GM12864 (cell line): Measurements from ENCODE around the gene ELK1.

ENCODE experiments used
- DNase-seq: peaks from one replicate; pipeline ENCODE4 v3.0.0-alpha.2; 2011; ENCODE audit warnings: low read depth
- H3K4me3 ChIP-seq: 2 replicates; pipeline ENCODE4 v1.5.1; 2011; ENCODE audit warnings: mild to moderate bottlenecking, low read depth, low read length, control low read depth
- TF ChIP-seq, protein P1 (sequence below): IDR thresholded peaks from 2 replicates; pipeline ENCODE4 v1.5.1; 2011; ENCODE audit warnings: low read depth, mild to moderate bottlenecking, moderate library complexity, low read length, control low read depth, inconsistent platforms; ENCODE audit errors: missing control alignments

The ELK1 gene

DNA sequence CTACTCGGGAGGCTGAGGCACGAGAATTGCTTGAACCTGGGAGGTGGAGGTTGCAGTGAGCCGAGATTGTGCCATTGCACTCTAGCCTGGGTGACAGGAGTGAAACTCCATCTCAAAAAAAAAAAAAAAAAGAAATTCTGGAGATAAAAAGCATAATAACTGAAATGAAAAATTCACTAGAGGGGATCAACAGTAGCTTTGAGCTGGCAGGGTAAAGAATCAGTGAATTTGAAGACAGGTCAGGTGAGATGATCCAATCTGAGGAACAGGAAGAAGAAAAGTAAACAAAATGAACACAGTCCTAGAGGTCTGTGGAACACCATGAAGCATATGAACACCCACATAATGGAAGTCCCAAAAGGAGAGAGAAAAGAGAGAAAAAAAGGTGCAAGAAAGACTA, 53.1 kb downstream of the ELK1 start:
- no peak overlapping the region for H3K4me3 ChIP-seq
- TF ChIP-seq, protein P1, sequence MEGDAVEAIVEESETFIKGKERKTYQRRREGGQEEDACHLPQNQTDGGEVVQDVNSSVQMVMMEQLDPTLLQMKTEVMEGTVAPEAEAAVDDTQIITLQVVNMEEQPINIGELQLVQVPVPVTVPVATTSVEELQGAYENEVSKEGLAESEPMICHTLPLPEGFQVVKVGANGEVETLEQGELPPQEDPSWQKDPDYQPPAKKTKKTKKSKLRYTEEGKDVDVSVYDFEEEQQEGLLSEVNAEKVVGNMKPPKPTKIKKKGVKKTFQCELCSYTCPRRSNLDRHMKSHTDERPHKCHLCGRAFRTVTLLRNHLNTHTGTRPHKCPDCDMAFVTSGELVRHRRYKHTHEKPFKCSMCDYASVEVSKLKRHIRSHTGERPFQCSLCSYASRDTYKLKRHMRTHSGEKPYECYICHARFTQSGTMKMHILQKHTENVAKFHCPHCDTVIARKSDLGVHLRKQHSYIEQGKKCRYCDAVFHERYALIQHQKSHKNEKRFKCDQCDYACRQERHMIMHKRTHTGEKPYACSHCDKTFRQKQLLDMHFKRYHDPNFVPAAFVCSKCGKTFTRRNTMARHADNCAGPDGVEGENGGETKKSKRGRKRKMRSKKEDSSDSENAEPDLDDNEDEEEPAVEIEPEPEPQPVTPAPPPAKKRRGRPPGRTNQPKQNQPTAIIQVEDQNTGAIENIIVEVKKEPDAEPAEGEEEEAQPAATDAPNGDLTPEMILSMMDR: no peak
- no peak for DNase-seq

DNA sequence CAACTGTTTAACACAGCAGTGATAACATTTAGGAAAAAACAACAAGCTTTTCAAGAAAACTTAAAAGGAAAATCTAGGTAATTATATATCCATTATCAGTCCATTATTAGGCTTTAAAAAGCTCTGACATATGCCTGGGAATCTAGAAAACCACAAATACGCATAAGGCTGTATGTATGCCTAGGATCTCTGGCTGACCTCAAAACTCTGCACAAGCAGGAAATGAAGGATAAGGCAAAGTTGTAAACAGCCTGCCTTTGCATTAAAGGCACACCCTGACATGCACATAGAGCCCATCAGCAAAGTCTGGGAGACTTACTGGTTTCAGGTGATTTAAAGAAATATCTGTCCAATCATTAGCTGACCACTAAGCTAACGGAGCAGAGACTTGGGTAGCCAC, 54.1 kb downstream of the ELK1 start:
- no peak overlapping the region for H3K4me3 ChIP-seq
- DNase-seq: no peak
- TF ChIP-seq, protein P1: no peak

DNA sequence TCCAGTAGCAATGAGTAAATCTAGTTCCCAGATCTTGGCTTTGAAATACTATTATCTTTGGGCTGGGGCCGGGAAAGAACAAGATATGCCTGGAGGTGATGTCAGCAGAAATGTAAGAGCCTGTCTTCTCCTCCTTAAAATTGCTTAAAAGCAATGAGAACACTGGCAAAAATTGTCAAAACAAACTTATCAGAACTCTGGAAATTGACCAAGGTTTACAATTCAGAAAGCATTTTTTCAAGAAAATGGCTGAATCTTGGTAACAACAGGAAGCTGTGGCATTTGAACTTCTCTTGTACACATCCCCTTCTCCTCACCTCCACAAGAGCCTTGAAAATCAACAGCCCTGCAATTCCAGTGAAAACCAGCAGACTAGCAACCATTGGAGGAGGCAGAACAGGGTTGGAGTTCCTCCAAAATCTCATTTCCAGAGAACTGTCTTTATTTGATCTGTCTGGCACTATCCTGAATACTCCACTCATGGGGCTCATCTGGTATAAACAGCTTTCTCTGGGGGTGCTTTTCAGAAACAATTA, 54.6 kb downstream of the ELK1 start:
- TF ChIP-seq, protein P1: no peak
- no peak overlapping the region for H3K4me3 ChIP-seq
- no peak for DNase-seq

DNA sequence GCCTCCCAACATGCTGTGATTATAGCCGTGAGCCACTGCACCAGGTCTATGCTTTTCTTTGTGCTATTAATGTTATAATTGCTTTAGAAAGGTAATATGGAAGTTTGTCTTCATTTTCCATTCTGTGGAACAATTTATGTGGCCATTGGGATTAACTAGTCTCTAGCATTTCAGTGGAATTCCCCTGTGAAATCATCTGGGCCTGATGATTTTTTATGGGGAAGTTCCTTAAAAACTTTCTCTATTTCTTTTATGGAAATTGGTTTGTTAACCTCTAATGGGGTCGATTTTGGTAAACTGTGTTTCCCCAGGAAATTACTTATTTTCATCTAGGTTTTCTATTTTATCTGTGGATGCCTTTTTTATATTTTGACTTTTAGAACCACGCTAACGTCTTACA, 56.8 kb downstream of the ELK1 start:
- DNase-seq: no peak
- TF ChIP-seq, protein P1: no peak
- no peak overlapping the region for H3K4me3 ChIP-seq

DNA sequence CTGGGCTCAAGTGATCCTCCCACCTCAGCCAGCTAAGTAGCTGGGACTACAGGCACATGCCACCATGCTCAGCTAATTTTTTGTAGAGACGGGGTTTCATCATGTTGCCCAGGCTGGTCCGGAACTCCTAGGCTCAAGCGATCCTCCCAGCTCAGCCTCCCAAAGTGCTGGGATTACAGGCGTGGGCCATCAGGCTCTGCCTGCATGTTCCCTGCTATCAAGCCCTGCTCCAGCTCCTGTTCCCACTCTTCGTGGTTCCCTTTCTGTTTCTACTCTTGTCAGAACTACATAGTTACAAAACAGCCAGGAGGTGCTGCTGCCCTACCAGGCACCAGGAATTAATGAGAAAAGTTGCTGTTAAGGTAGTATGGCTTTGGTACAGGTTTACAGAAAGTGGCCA, 59.4 kb downstream of the ELK1 start:
- DNase-seq: no peak
- H3K4me3 ChIP-seq: no peak overlapping the region
- TF ChIP-seq, protein P1: no peak

DNA sequence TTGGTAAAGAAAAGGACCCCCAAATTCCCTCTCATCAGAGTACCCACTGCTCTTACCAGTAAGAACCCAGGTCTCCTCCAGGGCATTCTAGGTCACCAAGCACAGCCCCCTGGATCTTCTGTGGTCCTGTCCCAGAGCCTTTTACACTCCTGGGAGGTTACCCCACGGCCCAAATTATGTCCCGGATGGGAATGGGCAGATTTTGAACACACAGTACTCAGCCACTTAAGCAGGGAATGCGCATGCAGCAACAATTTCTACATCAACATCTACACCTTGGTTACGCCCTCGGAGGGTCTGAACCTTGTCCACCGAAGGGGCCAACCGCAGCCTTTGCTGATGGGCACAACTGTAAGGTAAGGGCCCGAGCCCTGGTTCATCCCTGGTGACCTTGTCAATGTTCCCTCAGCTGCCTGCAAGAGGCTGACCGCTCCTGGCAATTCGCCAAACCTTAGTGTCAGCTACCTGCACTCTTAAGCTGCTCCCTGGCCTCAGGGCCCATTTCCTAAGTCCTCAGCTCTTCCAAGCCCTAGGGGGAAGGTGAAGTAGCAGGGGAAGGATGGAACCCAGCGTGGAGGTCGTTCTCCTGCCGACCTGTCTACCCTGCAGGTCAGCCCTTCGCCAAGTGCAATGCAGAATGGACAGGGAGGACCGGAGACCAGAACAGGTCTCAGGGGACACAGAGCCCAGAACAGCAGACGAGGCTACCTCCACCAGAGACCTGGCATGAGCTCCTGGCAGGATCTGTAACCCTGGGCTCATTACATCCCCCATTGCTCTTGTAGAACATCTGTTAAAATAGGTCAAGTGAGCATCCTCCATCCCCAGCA, 62.2 kb downstream of the ELK1 start:
- no peak overlapping the region for H3K4me3 ChIP-seq
- DNase-seq: no peak
- TF ChIP-seq, protein P1: no peak
